Measurements from ENCODE around the gene GPC5.

GRCh38 chr13:92843549-92843948, 1445.1 kb downstream of the GPC5 start:
- TF ChIP-seq NR2C2 (CRISPR knock-in tag; IDR thresholded peaks at IDR 0.05) (no peak), NR2C2 (tag; IDR thresholded peaks at IDR 0.05) (no peak), ZNF24 (IDR thresholded peaks at IDR 0.05) (no peak), SMARCA4 (IDR thresholded peaks at IDR 0.05) (no peak), ASH1L (IDR thresholded peaks at IDR 0.05; ENCODE audit: borderline replicate concordance, low read depth, partially characterized antibody) (no peak), CHD1 (IDR thresholded peaks at IDR 0.05; ENCODE audit: low read length) (no peak), SMARCE1 (IDR thresholded peaks at IDR 0.05) (no peak)
